Mucosa of descending colon (tissue), 3 donors: ENCODE results near the gene IRF5. TPM values are rescaled to one million over a fixed set of nuclear protein-coding genes. Genes with fewer than 3 reads are reported as not detected.
"Not testable (repeated sequence)": the region's sequence is repeated elsewhere in the genome, so short reads cannot be mapped to it uniquely, and the experiment has no call there.

Experiments used
- ATAC-seq: fragments of 200-7000 bp; cut with Tn5 transposase; one replicate; pipeline ENCODE4 v1.9.1; 2020; ENCODE audit warnings: mild to moderate bottlenecking, moderate library complexity
- DNase-seq, 3 donors: peaks; one replicate each; pipeline ENCODE4 v3.0.0-alpha.2; 2020
- H3K36me3 ChIP-seq: fragments of 200-600 bp; one replicate; pipeline ENCODE4 v1.8.0; 2021; ENCODE audit warnings: low read depth, mild to moderate bottlenecking
- H3K4me1 ChIP-seq: fragments of 200-600 bp; one replicate; pipeline ENCODE4 v1.8.0; 2021; ENCODE audit warnings: low read depth, mild to moderate bottlenecking
- H3K4me3 ChIP-seq: fragments of 200-600 bp; one replicate; pipeline ENCODE4 v1.8.0; 2021; ENCODE audit warnings: mild to moderate bottlenecking
- H3K9me3 ChIP-seq: fragments of 200-600 bp; one replicate; pipeline ENCODE4 v1.8.0; 2021; ENCODE audit warnings: mild to moderate bottlenecking
- CTCF ChIP-seq: fragments of 200-600 bp; IDR thresholded peaks from one replicate; pipeline ENCODE4 v1.8.0; 2022; ENCODE audit warnings: antibody characterized with exemption, mild to moderate bottlenecking
- intact Hi-C, 2 donors: fragments of 100-400 bp; cut with DNase I in 1 of 2; cut with micrococcal nuclease in 1 of 2; formaldehyde crosslinking; loops; one replicate each; pipeline versions ENCODE4 v1.11.0 to v1.11.1; 2022; cut with DNase I, micrococcal nuclease
- total RNA-seq, 3 donors: library from RNA; stranded (reverse); fragmentation: NEBNext Ultra II Directional in 2 of 3; extraction: Animal tissue kit (Norgen Biotek cat#: 25700) in 2 of 3; gene quantifications; one replicate each; pipeline versions ENCODE4 v1.2.1 to v1.2.4, GENCODE V29; 2021 to 2023
- donor health status: DM: no; HTN: no; CAD: no; lungs with moderate emphysema.
- donor health status: DM: no; HTN: no; CAD: no.
- donor health status: DM: no; HTN: yes; CAD: no.

Gene IRF5
- total RNA-seq, 3 donors from 2014 or later: 6.9 to 10.1 (median 9.0) TPM

GRCh38 chr7:128941946-128942526 lies 4.3 kb downstream of the IRF5 start:
- Histone ChIP-seq H3K36me3 (no peaks in the 10 kb centered on the region), H3K9me3 (no peaks in the 10 kb centered on the region), H3K4me1 (peaks cover 18% of the 10 kb centered on the region), H3K4me3 (no peak overlapping the region)
- ATAC-seq: no peak
- no peak for TF ChIP-seq CTCF
- intact Hi-C loops: no loop called here
- DNase-seq: peak in 1 of 3 donors; percentile 51

GRCh38 chr7:128943251-128943650 lies 5.5 kb downstream of the IRF5 start:
- intact Hi-C loops, H3K4me3 ChIP-seq, DNase-seq, ATAC-seq, H3K9me3 ChIP-seq, H3K36me3 ChIP-seq: not testable (repeated sequence)
- peaks cover 11% of the 10 kb centered on the region for H3K4me1 ChIP-seq

GRCh38 chr7:128944487-128945236 lies 6.9 kb downstream of the IRF5 start:
- no peaks in the 10 kb centered on the region for H3K4me1 ChIP-seq
- TF ChIP-seq CTCF: no peak
- intact Hi-C loops: no loop called here
- no peaks in the 10 kb centered on the region for H3K9me3 ChIP-seq
- H3K4me3 ChIP-seq: no peak overlapping the region
- DNase-seq: no peak
- H3K36me3 ChIP-seq: no peaks in the 10 kb centered on the region
- ATAC-seq: no peak

- ATAC-seq: no peak
- DNase-seq: no peak
- H3K4me1 ChIP-seq: no peaks in the 10 kb centered on the region
- no peaks in the 10 kb centered on the region for H3K36me3 ChIP-seq
- no peaks in the 10 kb centered on the region for H3K9me3 ChIP-seq
- H3K4me3 ChIP-seq: no peak overlapping the region
- intact Hi-C loops: no loop called here
- no peak for TF ChIP-seq CTCF
These were observed 8.1 kb downstream of the IRF5 start for GRCh38 chr7:128945668-128946366.

GRCh38 chr7:128946936-128947830 lies 9.5 kb downstream of the IRF5 start:
- peak; percentile 19 for ATAC-seq
- peak in 1 of 3 donors; percentile 29 for DNase-seq
- Histone ChIP-seq H3K4me3 (no peak overlapping the region), H3K36me3 (no peaks in the 10 kb centered on the region), H3K9me3 (no peaks in the 10 kb centered on the region), H3K4me1 (no peaks in the 10 kb centered on the region)
- no peak for TF ChIP-seq CTCF
- intact Hi-C loops: no loop called here
